HFFc6 (cell line): ENCODE measurements around the gene PXK. TPM values are rescaled to one million over a fixed set of nuclear protein-coding genes. Genes with fewer than 3 reads are reported as not detected.

Source experiments
- DNase-seq: peaks from one replicate; pipeline ENCODE4 v3.0.0-alpha.2; 2018
- H3K27ac Mint-ChIP-seq: 2 replicates; pipeline ENCODE4 v1.8.0; 2020; ENCODE audit warnings: mild to moderate bottlenecking, mixed read lengths
- H3K27me3 Mint-ChIP-seq: 2 replicates; pipeline ENCODE4 v1.8.0; 2021; ENCODE audit warnings: mild to moderate bottlenecking, moderate library complexity, mixed read lengths; ENCODE audit not compliant: insufficient read depth
- H3K36me3 Mint-ChIP-seq: 2 replicates; pipeline ENCODE4 v1.8.0; 2021; ENCODE audit warnings: low read depth, mixed read lengths
- H3K4me1 Mint-ChIP-seq: 2 replicates; pipeline ENCODE4 v1.8.0; 2020; ENCODE audit warnings: low read depth, mixed read lengths
- H3K4me3 Mint-ChIP-seq: 2 replicates; pipeline ENCODE4 v1.8.0; 2020; ENCODE audit warnings: mild to moderate bottlenecking, moderate library complexity, mixed read lengths
- H3K9me3 Mint-ChIP-seq: 2 replicates; pipeline ENCODE4 v1.8.0; 2020; ENCODE audit warnings: mild to moderate bottlenecking, mixed read lengths
- total RNA-seq, 6 experiments: library from RNA; stranded (reverse); fragmentation: NEBNext Ultra II Directional; extraction: Animal tissue kit (Norgen Biotek cat#: 25700); gene quantifications; 2 replicates in 1 of 6; 3 replicates in 5 of 6; pipeline ENCODE4 v1.2.3, GENCODE V29; 2021
- TF ChIP-seq, protein P1 (sequence below): fragments of 200-600 bp; sonication (generic); IDR thresholded peaks from 2 replicates; pipeline ENCODE4 v1.5.0; 2021; ENCODE audit warnings: antibody characterized with exemption, mild to moderate bottlenecking

PXK gene
- total RNA-seq, 6 experiments from 2014 or later = 16.3 to 25.1 (median 21.1) TPM

DNA sequence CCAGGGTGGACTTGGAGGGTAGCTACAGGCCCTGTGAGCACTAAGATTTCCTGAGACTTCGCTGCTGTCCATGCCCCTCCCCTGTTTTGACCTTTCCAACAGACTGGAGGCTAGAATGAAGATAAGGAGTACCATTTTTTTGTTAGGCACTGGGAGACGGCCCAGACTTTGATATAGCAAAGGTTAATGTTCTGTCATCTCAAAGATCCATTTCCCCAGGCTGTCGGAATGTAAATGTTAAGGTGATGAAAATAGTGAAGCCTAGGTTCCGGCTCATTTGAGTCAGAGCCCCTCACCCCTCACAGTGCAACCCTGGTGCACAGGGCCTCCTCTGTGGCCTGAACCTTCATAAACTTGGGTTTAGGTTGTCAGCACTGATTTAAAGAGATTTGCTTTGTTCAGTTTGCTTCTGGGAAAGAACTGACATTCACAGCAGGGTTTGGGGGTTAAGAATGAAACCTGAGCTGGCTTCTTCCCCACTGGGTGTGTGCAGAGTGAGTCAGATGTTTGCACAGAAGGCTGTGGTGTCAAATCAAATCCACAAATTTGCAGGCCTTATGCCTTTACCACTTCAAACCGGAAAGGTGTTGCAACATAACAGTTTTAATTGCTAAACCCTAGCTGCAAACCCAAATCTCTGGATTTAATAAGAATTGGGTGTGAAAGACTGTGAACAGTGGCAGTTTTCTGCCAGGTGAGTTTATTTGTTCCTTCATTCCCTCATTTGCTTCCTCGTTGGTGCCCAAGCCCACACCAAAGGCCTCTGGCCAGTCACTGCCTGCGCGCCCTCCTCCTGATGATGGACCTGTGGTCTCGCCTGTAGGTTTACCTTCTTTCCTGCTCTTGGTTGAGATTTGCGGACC, 138.6 kb downstream of the PXK start:
- Mint-ChIP-seq H3K4me1 (peaks cover 16% of the 10 kb centered on the region), H3K27me3 (peaks cover 8% of the 10 kb centered on the region), H3K36me3 (no peaks in the 10 kb centered on the region), H3K27ac (no peak overlapping the region), H3K9me3 (no peaks in the 10 kb centered on the region), H3K4me3 (no peak overlapping the region; the same call in 1 of the 2 replicates)
- TF ChIP-seq, protein P1, sequence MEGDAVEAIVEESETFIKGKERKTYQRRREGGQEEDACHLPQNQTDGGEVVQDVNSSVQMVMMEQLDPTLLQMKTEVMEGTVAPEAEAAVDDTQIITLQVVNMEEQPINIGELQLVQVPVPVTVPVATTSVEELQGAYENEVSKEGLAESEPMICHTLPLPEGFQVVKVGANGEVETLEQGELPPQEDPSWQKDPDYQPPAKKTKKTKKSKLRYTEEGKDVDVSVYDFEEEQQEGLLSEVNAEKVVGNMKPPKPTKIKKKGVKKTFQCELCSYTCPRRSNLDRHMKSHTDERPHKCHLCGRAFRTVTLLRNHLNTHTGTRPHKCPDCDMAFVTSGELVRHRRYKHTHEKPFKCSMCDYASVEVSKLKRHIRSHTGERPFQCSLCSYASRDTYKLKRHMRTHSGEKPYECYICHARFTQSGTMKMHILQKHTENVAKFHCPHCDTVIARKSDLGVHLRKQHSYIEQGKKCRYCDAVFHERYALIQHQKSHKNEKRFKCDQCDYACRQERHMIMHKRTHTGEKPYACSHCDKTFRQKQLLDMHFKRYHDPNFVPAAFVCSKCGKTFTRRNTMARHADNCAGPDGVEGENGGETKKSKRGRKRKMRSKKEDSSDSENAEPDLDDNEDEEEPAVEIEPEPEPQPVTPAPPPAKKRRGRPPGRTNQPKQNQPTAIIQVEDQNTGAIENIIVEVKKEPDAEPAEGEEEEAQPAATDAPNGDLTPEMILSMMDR = no peak
- DNase-seq = peak; percentile 71

DNA sequence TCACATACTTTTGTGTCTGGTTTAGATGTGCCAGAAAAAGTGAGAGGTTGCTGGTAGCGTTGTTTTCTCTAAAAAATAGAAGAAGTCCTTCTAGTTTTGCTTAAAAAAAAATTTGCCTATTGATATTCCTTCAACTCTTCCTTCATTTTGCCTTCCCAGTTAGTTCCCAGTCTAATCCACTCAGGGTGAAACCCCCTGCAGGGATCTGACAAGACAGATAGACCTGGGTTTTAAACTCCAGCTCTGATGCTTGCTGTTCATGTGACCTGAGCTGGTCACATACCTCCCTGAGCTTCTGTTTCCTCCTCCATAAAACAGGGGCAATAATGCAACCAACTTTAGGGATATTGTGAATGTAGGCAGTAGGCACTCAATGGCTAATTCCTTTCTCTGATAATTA, 140.6 kb downstream of the PXK start:
- peaks cover 16% of the 10 kb centered on the region for H3K4me1 Mint-ChIP-seq
- no peak overlapping the region for H3K4me3 Mint-ChIP-seq
- peaks cover 13% of the 10 kb centered on the region for H3K27me3 Mint-ChIP-seq
- H3K36me3 Mint-ChIP-seq = no peaks in the 10 kb centered on the region
- TF ChIP-seq, protein P1 = no peak
- no peak for DNase-seq
- no peaks in the 10 kb centered on the region for H3K9me3 Mint-ChIP-seq
- no peak overlapping the region for H3K27ac Mint-ChIP-seq

DNA sequence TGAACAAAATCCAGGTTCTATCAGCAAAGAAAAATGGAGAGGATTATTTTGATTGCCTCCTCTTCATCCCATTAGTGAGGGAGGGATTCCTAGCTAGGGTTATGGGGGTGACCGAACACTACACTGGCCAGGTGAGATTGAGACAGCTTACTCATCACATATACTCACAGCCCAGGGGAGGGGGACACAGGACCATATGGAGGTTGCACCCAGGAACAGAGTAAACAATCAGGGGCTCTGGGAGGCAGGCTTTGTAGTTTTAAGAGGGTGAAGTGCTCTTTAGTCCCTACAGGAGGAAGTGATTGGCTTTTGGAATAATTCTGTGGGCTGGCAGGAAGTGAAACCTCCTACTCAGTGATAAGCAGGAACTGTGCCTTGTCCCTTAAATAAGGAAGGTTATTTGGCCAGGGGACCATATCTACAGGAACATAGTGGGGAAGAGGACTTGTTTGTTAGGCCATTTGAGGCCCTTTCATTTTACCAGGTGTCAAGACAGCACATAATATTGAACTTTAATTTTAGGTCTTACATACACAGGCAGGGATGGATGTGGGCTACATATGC, 141.7 kb downstream of the PXK start:
- peaks cover 17% of the 10 kb centered on the region for H3K27me3 Mint-ChIP-seq
- H3K4me1 Mint-ChIP-seq = peaks cover 16% of the 10 kb centered on the region
- TF ChIP-seq, protein P1 = no peak
- no peak overlapping the region for H3K27ac Mint-ChIP-seq
- H3K9me3 Mint-ChIP-seq = 0 out of 2 replicates have a peak, but pooled peaks cover under 1% of the 10 kb centered on the region
- DNase-seq = no peak
- H3K36me3 Mint-ChIP-seq = 0 out of 2 replicates have a peak, but pooled peaks cover 1% of the 10 kb centered on the region
- no peak overlapping the region for H3K4me3 Mint-ChIP-seq

DNA sequence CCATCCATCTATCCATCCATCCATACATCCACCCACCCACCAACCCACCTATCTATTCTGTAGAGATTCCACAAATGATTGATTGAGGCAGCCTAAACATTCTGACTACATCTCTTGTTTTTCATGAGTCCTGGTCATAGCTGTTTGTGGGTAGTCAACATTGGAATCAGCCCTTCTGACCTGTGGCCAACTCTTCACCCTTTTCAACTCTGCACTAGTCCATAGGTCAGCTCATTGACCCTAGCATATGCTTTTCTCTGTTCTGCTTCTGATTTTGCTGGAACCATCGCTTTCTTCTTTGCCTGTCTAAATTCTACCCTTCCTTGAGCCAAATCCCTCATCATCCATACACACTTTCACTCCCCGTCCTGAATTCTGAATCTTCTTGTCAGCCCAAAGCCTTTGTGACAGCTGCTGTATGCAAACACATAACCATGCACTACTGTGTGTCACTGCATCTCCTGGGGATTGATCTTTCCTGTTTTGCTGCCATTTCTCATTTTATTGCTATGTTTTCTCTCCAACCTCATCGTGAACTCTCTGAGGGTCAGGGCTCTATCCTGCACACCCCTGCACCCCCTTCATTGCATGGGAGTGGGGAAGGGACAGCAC, 142.4 kb downstream of the PXK start:
- Mint-ChIP-seq H3K27me3 (peaks cover 17% of the 10 kb centered on the region), H3K4me1 (peaks cover 16% of the 10 kb centered on the region), H3K27ac (no peak overlapping the region), H3K36me3 (0 out of 2 replicates have a peak, but pooled peaks cover 4% of the 10 kb centered on the region), H3K4me3 (no peak overlapping the region), H3K9me3 (0 out of 2 replicates have a peak, but pooled peaks cover 5% of the 10 kb centered on the region)
- TF ChIP-seq, protein P1 = no peak
- no peak for DNase-seq

Other genes starting within 250 kb of the PXK start
- gene DNASE1L3, start 121.9 kb upstream of the PXK start, total RNA-seq = not detected
- 1 to 10 TPM; 6.1 to 8.9 (median 6.5) TPM for gene ABHD6, start 95.1 kb upstream of the PXK start, total RNA-seq
- gene RPP14, start 26.6 kb upstream of the PXK start, total RNA-seq = 10 to 100 TPM; 14.5 to 19.9 (median 16.0) TPM
- 1 to 10 TPM; 5.1 to 8.7 (median 6.3) TPM for gene HTD2, start 26.4 kb upstream of the PXK start, total RNA-seq
- gene PDHB, start 100.9 kb downstream of the PXK start, total RNA-seq = 10 to 100 TPM; 85.6 to 95.7 (median 92.3) TPM
- gene KCTD6, start 159.2 kb downstream of the PXK start, total RNA-seq = 1 to 10 TPM; 6.4 to 9.6 (median 7.4) TPM
- gene ACOX2, start 204.3 kb downstream of the PXK start, total RNA-seq = 10 to 100 TPM in 5 of 6 experiments, 1 to 10 TPM in 1; 9.7 to 15.4 (median 11.8) TPM
- under 1 TPM in 4 of 6 experiments, not detected in 2; 0.11 to 0.22 (median 0.12) TPM for gene FAM107A, start 244.5 kb downstream of the PXK start, total RNA-seq